H9 (cell line): ENCODE results near the gene ZNF205. TPM values are rescaled to one million over a fixed set of nuclear protein-coding genes. Genes with fewer than 3 reads are reported as not detected.

Source experiments
- DNase-seq: peaks from one replicate; pipeline ENCODE4 v3.0.0-alpha.2; 2017
- H2AFZ ChIP-seq: one replicate; pipeline ENCODE4 v1.6.1; 2013; ENCODE audit warnings: mild to moderate bottlenecking, low read length, control low read depth, moderate library complexity
- H2AK5ac ChIP-seq: 2 replicates; pipeline ENCODE4 v1.6.1; 2013; ENCODE audit warnings: low read length, control low read depth, mixed read lengths; ENCODE audit not compliant: insufficient read length
- H2BK120ac ChIP-seq: one replicate; pipeline ENCODE4 v1.6.1; 2013; ENCODE audit warnings: low read depth, mild to moderate bottlenecking, low read length, control low read depth, inconsistent platforms; ENCODE audit not compliant: poor library complexity, severe bottlenecking
- H2BK12ac ChIP-seq: 2 replicates; pipeline ENCODE4 v1.6.1; 2013; ENCODE audit warnings: low read length, control low read depth, mixed read lengths, low read depth; ENCODE audit not compliant: insufficient read length
- H2BK15ac ChIP-seq: 2 replicates; pipeline ENCODE4 v1.6.1; 2013; ENCODE audit warnings: low read depth, low read length, control low read depth
- H2BK20ac ChIP-seq: one replicate; pipeline ENCODE4 v1.6.1; 2013; ENCODE audit warnings: low read depth, mild to moderate bottlenecking, low read length, control low read depth, inconsistent platforms; ENCODE audit not compliant: poor library complexity, severe bottlenecking
- H2BK5ac ChIP-seq: 2 replicates; pipeline ENCODE4 v1.6.1; 2013; ENCODE audit warnings: low read length, control low read depth, mixed read lengths; ENCODE audit not compliant: insufficient read length
- H3K14ac ChIP-seq: 2 replicates; pipeline ENCODE4 v1.6.1; 2013; ENCODE audit warnings: low read length, control low read depth; ENCODE audit not compliant: insufficient read depth
- H3K18ac ChIP-seq: 2 replicates; pipeline ENCODE4 v1.6.1; 2013; ENCODE audit warnings: low read depth, mild to moderate bottlenecking, mixed read lengths, low read length, control low read depth; ENCODE audit not compliant: insufficient read length
- H3K23ac ChIP-seq: 2 replicates; pipeline ENCODE4 v1.6.1; 2013; ENCODE audit warnings: low read length, control low read depth, mixed read lengths, low read depth; ENCODE audit not compliant: insufficient read length
- H3K23me2 ChIP-seq: 2 replicates; pipeline ENCODE4 v1.6.1; 2013; ENCODE audit warnings: low read depth, mild to moderate bottlenecking, mixed read lengths, low read length, control low read depth; ENCODE audit not compliant: insufficient read length, poor library complexity, severe bottlenecking
- H3K27ac ChIP-seq: 2 replicates; pipeline ENCODE4 v1.5.1; 2013; ENCODE audit warnings: low read length, control low read depth, mixed read lengths, low read depth; ENCODE audit not compliant: insufficient read length
- H3K27me3 ChIP-seq: 2 replicates; pipeline ENCODE4 v1.6.1; 2013; ENCODE audit warnings: low read length, control low read depth, inconsistent platforms; ENCODE audit not compliant: insufficient read depth
- H3K4ac ChIP-seq: 2 replicates; pipeline ENCODE4 v1.6.1; 2013; ENCODE audit warnings: low read depth, mild to moderate bottlenecking, control low read depth, inconsistent platforms, low read length, moderate library complexity
- H3K4me1 ChIP-seq: 2 replicates; pipeline ENCODE4 v1.6.1; 2013; ENCODE audit warnings: low read length, control low read depth, inconsistent platforms; ENCODE audit not compliant: insufficient read depth
- H3K4me2 ChIP-seq: 2 replicates; pipeline ENCODE4 v1.6.1; 2013; ENCODE audit warnings: low read length, control low read depth, mixed read lengths; ENCODE audit not compliant: insufficient read length, insufficient read depth
- H3K56ac ChIP-seq: 2 replicates; pipeline ENCODE4 v1.6.1; 2013; ENCODE audit warnings: low read depth, mild to moderate bottlenecking, mixed read lengths, low read length, control low read depth; ENCODE audit not compliant: insufficient read length
- H3K79me1 ChIP-seq: 2 replicates; pipeline ENCODE4 v1.6.1; 2013; ENCODE audit warnings: low read depth, mild to moderate bottlenecking, moderate library complexity, low read length, control low read depth, inconsistent platforms; ENCODE audit not compliant: insufficient read depth, poor library complexity, severe bottlenecking
- H3K79me2 ChIP-seq: 2 replicates; pipeline ENCODE4 v1.6.1; 2013; ENCODE audit warnings: low read length, control low read depth, inconsistent platforms; ENCODE audit not compliant: insufficient read depth
- H3K9ac ChIP-seq: 2 replicates; pipeline ENCODE4 v1.6.1; 2013; ENCODE audit warnings: low read length, control low read depth, mixed read lengths; ENCODE audit not compliant: insufficient read length; ENCODE audit errors: extremely low read depth
- H3K9me3 ChIP-seq: one replicate; pipeline ENCODE4 v1.6.1; 2013; ENCODE audit warnings: low read depth, low read length, inconsistent platforms; ENCODE audit not compliant: control insufficient read depth
- H3T11ph ChIP-seq: one replicate; pipeline ENCODE4 v1.6.1; 2013; ENCODE audit warnings: mild to moderate bottlenecking, low read length, control low read depth, inconsistent platforms
- H4K20me1 ChIP-seq: one replicate; pipeline ENCODE4 v1.6.1; 2013; ENCODE audit not compliant: control insufficient read depth, insufficient read length, insufficient read depth
- H4K5ac ChIP-seq: 2 replicates; pipeline ENCODE4 v1.6.1; 2013; ENCODE audit warnings: low read depth, mild to moderate bottlenecking, mixed read lengths, low read length, control low read depth; ENCODE audit not compliant: insufficient read length
- H4K8ac ChIP-seq: replicated peaks from 2 replicates; pipeline ENCODE4 v1.6.1; 2013; ENCODE audit warnings: low read length, control low read depth, mixed read lengths, low read depth; ENCODE audit not compliant: insufficient read length
- H4K91ac ChIP-seq: 2 replicates; pipeline ENCODE4 v1.6.1; 2013; ENCODE audit warnings: low read depth, mild to moderate bottlenecking, moderate library complexity, mixed read lengths, low read length, control low read depth; ENCODE audit not compliant: insufficient read length
- H3K27ac Mint-ChIP-seq, 3 experiments: 2 replicates in 2 of 3; 3 replicates in 1 of 3; pipeline ENCODE4 v1.8.0; 2020 to 2021; ENCODE audit warnings: mixed read lengths in 3 of 3, mild to moderate bottlenecking in 1 of 3, moderate library complexity in 1 of 3
- H3K27me3 Mint-ChIP-seq: 2 replicates; pipeline ENCODE4 v1.8.0; 2021; ENCODE audit warnings: low read depth, mild to moderate bottlenecking, moderate library complexity, mixed read lengths
- H3K36me3 Mint-ChIP-seq, 3 experiments: 2 replicates in 2 of 3; 3 replicates in 1 of 3; pipeline ENCODE4 v1.8.0; 2020 to 2021; ENCODE audit warnings: low read depth in 3 of 3, mixed read lengths in 3 of 3; ENCODE audit not compliant: insufficient read depth in 1 of 3
- H3K4me1 Mint-ChIP-seq, 2 experiments: 2 replicates each; pipeline ENCODE4 v1.8.0; 2020; ENCODE audit warnings: mixed read lengths in 2 of 2
- H3K4me3 Mint-ChIP-seq, 2 experiments: 2 replicates in 1 of 2; 3 replicates in 1 of 2; pipeline ENCODE4 v1.8.0; 2020 to 2021; ENCODE audit warnings: mild to moderate bottlenecking in 2 of 2, mixed read lengths in 2 of 2, moderate library complexity in 1 of 2
- H3K9me3 Mint-ChIP-seq, 2 experiments: 2 replicates in 1 of 2; 3 replicates in 1 of 2; pipeline ENCODE4 v1.8.0; 2020; ENCODE audit warnings: mild to moderate bottlenecking in 2 of 2, mixed read lengths in 2 of 2, moderate library complexity in 1 of 2
- CTCF ChIP-seq: fragments of 200-600 bp; sonication (generic); conservative IDR thresholded peaks from 3 replicates; pipeline ENCODE4 v1.8.0; 2021; ENCODE audit warnings: antibody characterized with exemption, mild to moderate bottlenecking
- WGBS: extraction: QIAGEN DNeasy Blood & Tissue Kit; methylation state at CpG from one replicate; pipeline ENCODE4 v1.1.7; 2013; ENCODE audit warnings: missing lambda C conversion rate, low lambda C conversion rate, mixed read lengths; ENCODE audit not compliant: insufficient read length; ENCODE audit errors: extremely low coverage; 5-methylcytosine and 5-hydroxymethylcytosine counted together
- total RNA-seq: library from RNA; stranded (reverse); gene quantifications from 2 replicates; pipeline ENCODE4 v1.2.1, GENCODE V29; 2021

Gene ZNF205
- total RNA-seq, 1 experiment from 2014 or later, result 16.8 TPM

- Histone ChIP-seq H3K4me1 (no peaks in the 10 kb centered on the region), H4K20me1 (no peaks in the 10 kb centered on the region), H2AK5ac (no peak overlapping the region), H3K56ac (no peak overlapping the region), H3K27me3 (no peaks in the 10 kb centered on the region), H2BK120ac (no peak overlapping the region), H2AFZ (no peak overlapping the region), H4K91ac (no peak overlapping the region), H3K9ac (no peak overlapping the region), H2BK5ac (no peak overlapping the region), H3K14ac (no peak overlapping the region), H4K8ac (no peak overlapping the region), H2BK20ac (no peak overlapping the region), H3K79me2 (peaks cover 2% of the 10 kb centered on the region; the same call in 1 of the 2 replicates), H3K23ac (no peak overlapping the region), H3T11ph (no peak overlapping the region), H3K4ac (no peak overlapping the region), H4K5ac (no peak overlapping the region), H3K18ac (no peak overlapping the region), H3K79me1 (peaks cover 6% of the 10 kb centered on the region), H3K23me2 (no peaks in the 10 kb centered on the region), H2BK15ac (no peak overlapping the region), H3K4me2 (no peak overlapping the region), H2BK12ac (no peak overlapping the region), H3K9me3 (no peaks in the 10 kb centered on the region), H3K27ac (no peak overlapping the region)
- no peaks in the 10 kb centered on the region; the same call in 1 of the 2 replicates for H3K27me3 Mint-ChIP-seq
- no peak for TF ChIP-seq CTCF
- peak overlapping the region in 1 of 2 experiments; percentile 20; a peak in 1 of 5 replicates for H3K4me3 Mint-ChIP-seq
- H3K9me3 Mint-ChIP-seq, result no peaks in the 10 kb centered on the region
- no peak for DNase-seq
- WGBS, result no CpG with 5 or more reads among the region's 71 CpGs
- peaks cover 37 to 75% (median 41%) of the 10 kb centered on the region in 3 experiments; a peak in 6 of 7 replicates for H3K36me3 Mint-ChIP-seq
- peak overlapping the region in 1 of 3 experiments; percentile 83; a peak in 2 of 7 replicates for H3K27ac Mint-ChIP-seq
- peaks cover 10 to 17% of the 10 kb centered on the region in 2 experiments for H3K4me1 Mint-ChIP-seq
Observed at GRCh38 chr16:3088925-3089716, 23.3 kb upstream of the ZNF205 start.
